ENCODE measurements around the gene DDX25.
"Not testable (repeated sequence)": the region's sequence is repeated elsewhere in the genome, so short reads cannot be mapped to it uniquely, and the experiment has no call there.

DDX25 gene

GRCh38 chr11:125903711-125904659 lies at the start of gene DDX25:
TSS of gene DDX25 (plus strand) at chr11:125904508. CDS start at chr11:125904518, 10 bp downstream.
- no peak for TF ChIP-seq CTCF (IDR thresholded peaks at IDR 0.05; ENCODE audit: low read depth, low read length, missing control alignments)
- no peak within 1 kb of the TSS for H3K4me3 ChIP-seq (replicated peaks; ENCODE audit: low read depth, low read length)
- no peak for DNase-seq (ENCODE audit: extremely low read depth, low read depth)

- H3K4me3 ChIP-seq (replicated peaks; ENCODE audit: low read depth, low read length); DNase-seq (ENCODE audit: extremely low read depth, low read depth): not testable (repeated sequence)
Measured at GRCh38 chr11:125857670-125858069, 46.6 kb upstream of the DDX25 start.

- H3K4me3 ChIP-seq (replicated peaks; ENCODE audit: low read depth, low read length); DNase-seq (ENCODE audit: extremely low read depth, low read depth): not testable (repeated sequence)
Measured at GRCh38 chr11:125862786-125863185, 41.5 kb upstream of the DDX25 start.

- not testable (repeated sequence) for H3K4me3 ChIP-seq (replicated peaks; ENCODE audit: low read depth, low read length); DNase-seq (ENCODE audit: extremely low read depth, low read depth)
Measured at GRCh38 chr11:125865354-125865753, 39.0 kb upstream of the DDX25 start.

- no peak overlapping the region for H3K4me3 ChIP-seq (replicated peaks; ENCODE audit: low read depth, low read length)
- no peak for DNase-seq (ENCODE audit: extremely low read depth, low read depth)
- TF ChIP-seq CTCF (IDR thresholded peaks at IDR 0.05; ENCODE audit: low read depth, low read length, missing control alignments) = no peak
Measured at GRCh38 chr11:125869521-125869920, 34.8 kb upstream of the DDX25 start.

GRCh38 chr11:125871391-125872137 lies 32.7 kb upstream of the DDX25 start:
- no peak overlapping the region for H3K4me3 ChIP-seq (replicated peaks; ENCODE audit: low read depth, low read length)
- DNase-seq (ENCODE audit: extremely low read depth, low read depth) = no peak
- peak; percentile 75 for TF ChIP-seq CTCF (IDR thresholded peaks at IDR 0.05; ENCODE audit: low read depth, low read length, missing control alignments)

- no peak for TF ChIP-seq CTCF (IDR thresholded peaks at IDR 0.05; ENCODE audit: low read depth, low read length, missing control alignments)
- no peak for DNase-seq (ENCODE audit: extremely low read depth, low read depth)
- H3K4me3 ChIP-seq (replicated peaks; ENCODE audit: low read depth, low read length) = no peak overlapping the region
Measured at GRCh38 chr11:125872138-125872491, 32.2 kb upstream of the DDX25 start.

GRCh38 chr11:125873881-125874555 lies 30.3 kb upstream of the DDX25 start:
- DNase-seq (ENCODE audit: extremely low read depth, low read depth) = no peak
- H3K4me3 ChIP-seq (replicated peaks; ENCODE audit: low read depth, low read length) = no peak overlapping the region
- no peak for TF ChIP-seq CTCF (IDR thresholded peaks at IDR 0.05; ENCODE audit: low read depth, low read length, missing control alignments)

Measured in HFF-Myc (cell line).